SK-MEL-5 (cell line): Measurements from ENCODE around the gene PEX14. TPM values are rescaled to one million over a fixed set of nuclear protein-coding genes. Genes with fewer than 3 reads are reported as not detected.

Source experiments
- DNase-seq: peaks from one replicate; pipeline ENCODE4 v3.0.0-alpha.2; 2016; ENCODE audit warnings: low read depth, low spot score
- in situ Hi-C: cut with HindIII; loops from 2 replicates; pipeline ENCODE4 v1.10.0; 2016; ENCODE audit warnings: low sequenced_read_pairs, high pct_unique_total_duplicates, low pct_unique_long_range_greater_than_20kb
- total RNA-seq: library from RNA; depleted of rRNA; stranded (reverse); fragments of >200 nt; shearing (Covaris generic); gene quantifications from 2 replicates; pipeline ENCODE4 v1.2.3, GENCODE V29; 2014

Gene PEX14
- total RNA-seq, 1 experiment from 2014 or later = 9.7 TPM

- no peak for DNase-seq
- in situ Hi-C loops = no loop called here
These were observed 165.2 kb downstream of the PEX14 start for GRCh38 chr1:10639775-10640578.

GRCh38 chr1:10640843-10641553, 166.2 kb downstream of the PEX14 start:
- in situ Hi-C loops = no loop called here
- no peak for DNase-seq

- no peak for DNase-seq
- in situ Hi-C loops = no loop called here
These were observed 167.2 kb downstream of the PEX14 start for GRCh38 chr1:10641976-10642375.

GRCh38 chr1:10642403-10643080, 167.8 kb downstream of the PEX14 start:
- in situ Hi-C loops = no loop called here
- DNase-seq = no peak

GRCh38 chr1:10643607-10644306, 169.0 kb downstream of the PEX14 start:
- no peak for DNase-seq
- in situ Hi-C loops = no loop called here

GRCh38 chr1:10644307-10645128, 169.8 kb downstream of the PEX14 start:
- in situ Hi-C loops = no loop called here
- no peak for DNase-seq

GRCh38 chr1:10646347-10646861, 171.7 kb downstream of the PEX14 start:
- peak; percentile 66 for DNase-seq
- in situ Hi-C loops = no loop called here

GRCh38 chr1:10647414-10648170, 172.8 kb downstream of the PEX14 start:
- in situ Hi-C loops = no loop called here
- no peak for DNase-seq

- in situ Hi-C loops = no loop called here
- DNase-seq = no peak
These were observed 174.2 kb downstream of the PEX14 start for GRCh38 chr1:10648689-10649516.

GRCh38 chr1:10649517-10650201, 174.9 kb downstream of the PEX14 start:
- no peak for DNase-seq

GRCh38 chr1:10650556-10651388, 176.0 kb downstream of the PEX14 start:
- in situ Hi-C loops = no loop called here
- no peak for DNase-seq

More at GRCh38 chr1:10649517-10650201, 174.9 kb downstream of the PEX14 start:
- in situ Hi-C loops = no loop called here

- DNase-seq = no peak
- in situ Hi-C loops = no loop called here
These were observed 176.6 kb downstream of the PEX14 start for GRCh38 chr1:10651389-10651766.

- no peak for DNase-seq
- in situ Hi-C loops = no loop called here
These were observed 177.0 kb downstream of the PEX14 start for GRCh38 chr1:10651793-10652192.

- in situ Hi-C loops = no loop called here
- no peak for DNase-seq
These were observed 177.9 kb downstream of the PEX14 start for GRCh38 chr1:10652626-10653025.
